Measurements from ENCODE around the gene TCF12.

TCF12 gene

GRCh38 chr15:57327985-57328471 lies 409.6 kb downstream of the TCF12 start:
- Histone ChIP-seq H3K36me3 (ENCODE audit: insufficient read depth, low read length) (no peaks in the 10 kb centered on the region), H2AFZ (ENCODE audit: low read length) (no peak overlapping the region), H3F3A (ENCODE audit: insufficient read depth, low read length) (no peaks in the 10 kb centered on the region), H3K9me3 (ENCODE audit: low read length) (no peaks in the 10 kb centered on the region), H3K4me1 (ENCODE audit: insufficient read depth, low read length, severe bottlenecking) (peaks cover 9% of the 10 kb centered on the region), H3K9me2 (ENCODE audit: low read depth, low read length) (no peaks in the 10 kb centered on the region), H3K4me2 (ENCODE audit: low read length) (no peak overlapping the region), H3K9ac (ENCODE audit: low read length) (no peak overlapping the region), H3K27ac (ENCODE audit: low read depth, low read length, poor library complexity, severe bottlenecking) (no peak overlapping the region), H4K20me1 (ENCODE audit: insufficient read depth, low read length) (no peaks in the 10 kb centered on the region), H3K79me2 (ENCODE audit: insufficient read depth, low read length) (no peaks in the 10 kb centered on the region), H3K4me3 (ENCODE audit: low read depth, low read length, poor library complexity, severe bottlenecking) (no peak overlapping the region), H3K27me3 (ENCODE audit: insufficient read depth, low read length) (0 out of 2 replicates have a peak, but pooled peaks cover 4% of the 10 kb centered on the region)
- TF ChIP-seq CTCF (IDR thresholded peaks at IDR 0.05; ENCODE audit: low read length) (no peak), EZH2 (IDR thresholded peaks at IDR 0.05; ENCODE audit: borderline replicate concordance, low read length) (no peak)

DNA sequence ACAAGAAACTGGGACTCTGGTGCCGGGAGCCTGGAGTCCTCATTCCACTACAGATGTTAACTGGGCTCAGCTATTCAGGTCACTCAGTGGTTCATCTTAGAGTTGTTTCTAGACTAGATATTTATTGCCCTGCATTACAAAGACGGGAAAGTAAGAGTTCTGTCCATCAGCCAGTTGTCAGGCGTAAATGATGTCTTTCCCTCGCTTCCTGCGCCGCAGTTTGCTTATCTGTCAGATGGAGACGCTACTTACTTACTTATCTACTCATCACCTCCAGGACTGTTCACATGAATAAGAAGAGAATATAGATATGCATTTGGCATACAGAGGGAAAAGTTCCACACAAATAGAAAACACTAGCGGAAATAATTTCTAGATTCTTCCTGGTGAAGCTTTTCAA lies 410.0 kb downstream of the TCF12 start:
- no peaks in the 10 kb centered on the region for H3K36me3 ChIP-seq (ENCODE audit: insufficient read depth, low read length)
- H3K9me2 ChIP-seq (ENCODE audit: low read depth, low read length) = no peaks in the 10 kb centered on the region
- H3K4me3 ChIP-seq (ENCODE audit: low read depth, low read length, poor library complexity, severe bottlenecking) = no peak overlapping the region
- H3K79me2 ChIP-seq (ENCODE audit: insufficient read depth, low read length) = no peaks in the 10 kb centered on the region
- peaks cover 5% of the 10 kb centered on the region for H3K4me1 ChIP-seq (ENCODE audit: insufficient read depth, low read length, severe bottlenecking)
- H3K27me3 ChIP-seq (ENCODE audit: insufficient read depth, low read length) = 0 out of 2 replicates have a peak, but pooled peaks cover 4% of the 10 kb centered on the region
- TF ChIP-seq CTCF (IDR thresholded peaks at IDR 0.05; ENCODE audit: low read length) (no peak), EZH2 (IDR thresholded peaks at IDR 0.05; ENCODE audit: borderline replicate concordance, low read length) (no peak)
- no peak overlapping the region for H2AFZ ChIP-seq (ENCODE audit: low read length)
- H4K20me1 ChIP-seq (ENCODE audit: insufficient read depth, low read length) = no peaks in the 10 kb centered on the region
- no peak overlapping the region for H3K27ac ChIP-seq (ENCODE audit: low read depth, low read length, poor library complexity, severe bottlenecking)
- H3K9ac ChIP-seq (ENCODE audit: low read length) = no peak overlapping the region
- no peaks in the 10 kb centered on the region for H3F3A ChIP-seq (ENCODE audit: insufficient read depth, low read length)
- no peaks in the 10 kb centered on the region for H3K9me3 ChIP-seq (ENCODE audit: low read length)
- H3K4me2 ChIP-seq (ENCODE audit: low read length) = no peak overlapping the region

- H3K9me2 ChIP-seq (ENCODE audit: low read depth, low read length) = no peaks in the 10 kb centered on the region
- no peaks in the 10 kb centered on the region for H3F3A ChIP-seq (ENCODE audit: insufficient read depth, low read length)
- H3K4me3 ChIP-seq (ENCODE audit: low read depth, low read length, poor library complexity, severe bottlenecking) = no peak overlapping the region
- no peaks in the 10 kb centered on the region for H3K9me3 ChIP-seq (ENCODE audit: low read length)
- no peak overlapping the region for H3K27ac ChIP-seq (ENCODE audit: low read depth, low read length, poor library complexity, severe bottlenecking)
- H3K4me1 ChIP-seq (ENCODE audit: insufficient read depth, low read length, severe bottlenecking) = peaks cover 1% of the 10 kb centered on the region
- 0 out of 2 replicates have a peak, but pooled peaks cover 4% of the 10 kb centered on the region for H3K27me3 ChIP-seq (ENCODE audit: insufficient read depth, low read length)
- TF ChIP-seq EZH2 (IDR thresholded peaks at IDR 0.05; ENCODE audit: borderline replicate concordance, low read length) (no peak), CTCF (IDR thresholded peaks at IDR 0.05; ENCODE audit: low read length) (no peak)
- no peaks in the 10 kb centered on the region for H4K20me1 ChIP-seq (ENCODE audit: insufficient read depth, low read length)
- H3K4me2 ChIP-seq (ENCODE audit: low read length) = no peak overlapping the region
- H2AFZ ChIP-seq (ENCODE audit: low read length) = no peak overlapping the region
- H3K79me2 ChIP-seq (ENCODE audit: insufficient read depth, low read length) = no peaks in the 10 kb centered on the region
- no peaks in the 10 kb centered on the region for H3K36me3 ChIP-seq (ENCODE audit: insufficient read depth, low read length)
- no peak overlapping the region for H3K9ac ChIP-seq (ENCODE audit: low read length)
Measured at GRCh38 chr15:57328897-57329296, 410.5 kb downstream of the TCF12 start.
